GM12878 (cell line): ENCODE results near the gene ENDOV. TPM values are rescaled to one million over a fixed set of nuclear protein-coding genes. Genes with fewer than 3 reads are reported as not detected.

Source experiments
- ATAC-seq: fragments of 200-7000 bp; cut with Tn5 transposase; 3 replicates; pipeline ENCODE4 v1.9.1; 2020; ENCODE audit warnings: mild to moderate bottlenecking, moderate library complexity
- BruUV-seq: library from RNA; stranded (reverse); fragments of 400-500 nt; replicated peaks from 2 replicates; lab custom pipeline; 2021; lab: Mats Ljungman, UMichigan
- CTCF ChIA-PET: fragments of 300-600 bp; sonication (Branson Sonifier 250); formaldehyde crosslinking; extraction: SDS; loops from one replicate; lab custom pipeline; 2021; ENCODE audit warnings: inconsistent platforms; lab: Yijun Ruan, JAX
- POLR2A ChIA-PET: fragments of 350-600 bp; formaldehyde crosslinking; extraction: SDS; loops from one replicate; lab custom pipeline; 2021; ENCODE audit warnings: inconsistent platforms; lab: Charles Lee
- RAD21 ChIA-PET: fragments of 300-600 bp; sonication (Branson Sonifier 250); formaldehyde crosslinking; loops from one replicate; lab custom pipeline; 2023; ENCODE audit warnings: antibody characterized with exemption; ENCODE audit not compliant: unreplicated experiment; lab: Charles Lee
- SMC1A ChIA-PET: fragments of 300-600 bp; sonication (Branson Sonifier 250); formaldehyde crosslinking; loops from one replicate; lab custom pipeline; 2023; ENCODE audit not compliant: unreplicated experiment, uncharacterized antibody; lab: Charles Lee
- DNase-seq: peaks from one replicate; pipeline ENCODE4 v3.0.0-alpha.2; 2011; ENCODE audit warnings: low read depth, low spot score
- FAIRE-seq: peaks from 3 replicates; lab custom pipeline; 2011; peaks lifted over from hg19 to GRCh38; lab: Jason Lieb, UNC
- H2AFZ ChIP-seq: 2 replicates; pipeline ENCODE4 v1.6.0; 2011; ENCODE audit warnings: low read depth, low read length, control low read depth; ENCODE audit not compliant: control insufficient read depth
- H3K27ac ChIP-seq: 2 replicates; pipeline ENCODE4 v1.5.1; 2011; ENCODE audit warnings: control low read depth; ENCODE audit not compliant: control insufficient read depth, insufficient read depth
- H3K27me3 ChIP-seq, 2 experiments: replicated peaks in 1 of 2; 2 replicates each; pipeline versions ENCODE4 v1.6.0 to v1.6.1; 2011; ENCODE audit warnings: low read length in 1 of 2; ENCODE audit not compliant: control insufficient read depth in 2 of 2, insufficient read depth in 2 of 2
- H3K36me3 ChIP-seq, 2 experiments: 2 replicates each; pipeline ENCODE4 v1.5.1; 2011; ENCODE audit warnings: low read length in 1 of 2; ENCODE audit not compliant: control insufficient read depth in 2 of 2, insufficient read depth in 2 of 2
- H3K4me1 ChIP-seq: 2 replicates; pipeline ENCODE4 v1.6.1; 2011; ENCODE audit warnings: mild to moderate bottlenecking, low read length, moderate library complexity, mixed read lengths; ENCODE audit not compliant: control insufficient read depth, insufficient read depth
- H3K4me2 ChIP-seq: 2 replicates; pipeline ENCODE4 v1.6.0; 2011; ENCODE audit warnings: control low read depth; ENCODE audit not compliant: control insufficient read depth, insufficient read depth
- H3K4me3 ChIP-seq: fragments of 200-600 bp; sonication (generic); 2 replicates; pipeline ENCODE4 v1.5.1; 2016
- H3K79me2 ChIP-seq: 2 replicates; pipeline ENCODE4 v1.6.0; 2011; ENCODE audit warnings: low read length; ENCODE audit not compliant: control insufficient read depth, insufficient read depth
- H3K9ac ChIP-seq: 2 replicates; pipeline ENCODE4 v1.8.0; 2011; ENCODE audit warnings: low read length, control low read depth, mixed read lengths; ENCODE audit not compliant: control insufficient read depth, insufficient read depth
- H3K9me3 ChIP-seq: replicated peaks from 3 replicates; pipeline ENCODE4 v1.5.1; 2011; ENCODE audit warnings: mild to moderate bottlenecking, low read length; ENCODE audit not compliant: control insufficient read depth, insufficient read depth
- H4K20me1 ChIP-seq: 2 replicates; pipeline ENCODE4 v1.6.0; 2011; ENCODE audit not compliant: control insufficient read depth, insufficient read depth
- JUNB ChIP-seq: IDR thresholded peaks from 2 replicates; pipeline ENCODE4 v1.6.1; 2016; ENCODE audit warnings: antibody characterized with exemption, mild to moderate bottlenecking
- KDM1A ChIP-seq: fragments of 200-600 bp; sonication (generic); IDR thresholded peaks from 2 replicates; pipeline ENCODE4 v1.6.1; 2016; ENCODE audit warnings: borderline replicate concordance
- LARP7 ChIP-seq: fragments of 450-650 bp; IDR thresholded peaks from 2 replicates; pipeline ENCODE4 v1.6.1; 2017; ENCODE audit warnings: mild to moderate bottlenecking
- MTA2 ChIP-seq: fragments of 450-650 bp; IDR thresholded peaks from 2 replicates; pipeline ENCODE4 v1.6.1; 2016; ENCODE audit warnings: low read depth, mild to moderate bottlenecking, moderate library complexity
- POU2F2 ChIP-seq: IDR thresholded peaks from 3 replicates; pipeline ENCODE4 v1.6.1; 2011; ENCODE audit warnings: low read depth, mild to moderate bottlenecking, low read length, borderline replicate concordance
- RAD51 ChIP-seq: fragments of 450-650 bp; IDR thresholded peaks from 2 replicates; pipeline ENCODE4 v1.6.1; 2016; ENCODE audit warnings: moderate library complexity, mild to moderate bottlenecking, inconsistent platforms
- RELA ChIP-seq: fragments of 450-650 bp; IDR thresholded peaks from 2 replicates; pipeline ENCODE4 v1.8.0; 2014; ENCODE audit warnings: borderline replicate concordance; ENCODE audit not compliant: partially characterized antibody
- SUPT20H ChIP-seq: IDR thresholded peaks from 2 replicates; pipeline ENCODE4 v1.6.1; 2011; ENCODE audit warnings: low read depth, mild to moderate bottlenecking, low read length, moderate library complexity, borderline replicate concordance; ENCODE audit not compliant: control insufficient read depth
- ZNF24 ChIP-seq: fragments of 450-650 bp; IDR thresholded peaks from 2 replicates; pipeline ENCODE4 v1.6.1; 2017; ENCODE audit warnings: antibody characterized with exemption, mild to moderate bottlenecking
- ZSCAN29 ChIP-seq: fragments of 450-650 bp; IDR thresholded peaks from 2 replicates; pipeline ENCODE4 v1.6.1; 2017; ENCODE audit warnings: mild to moderate bottlenecking, moderate library complexity
- WGBS: methylation state at CpG from one replicate; pipeline ENCODE4 v1.1.6; 2016; ENCODE audit warnings: low lambda C conversion rate; ENCODE audit not compliant: insufficient replicate concordance, insufficient coverage; ENCODE audit errors: missing lambda C conversion rate; 5-methylcytosine and 5-hydroxymethylcytosine counted together
- in situ Hi-C: fragments of 300-500 bp; cut with MboI; formaldehyde crosslinking; loops from 9 replicates; pipeline ENCODE4 v1.14.3; 2018; ENCODE audit warnings: mixed read lengths
- intact Hi-C: fragments of 100-400 bp; cut with micrococcal nuclease; formaldehyde crosslinking; loops from one replicate; pipeline ENCODE4 v1.14.2; 2022; ENCODE audit not compliant: unreplicated experiment
- polyA plus RNA-seq, 11 experiments: library from polyadenylated mRNA; depleted of rRNA in 4 of 11; unstranded in 6 of 11; stranded (reverse) in 5 of 11; fragments of >200 nt; fragmentation: Nextera tagmentation in 4 of 11; fragmentation: Illumina TruSeq in 1 of 11; extraction: Ambion mirVana in 4 of 11; extraction: Trizol in 1 of 11; gene quantifications; 1 replicate in 1 of 11; 2 replicates in 10 of 11; pipeline versions ENCODE4 v1.2.1 to v1.2.3, GENCODE V29; 2011 to 2016; ENCODE audit warnings: inconsistent platforms in 2 of 11, missing spikeins in 2 of 11, low read depth in 1 of 11
- total RNA-seq, 4 experiments: library from RNA; depleted of rRNA in 3 of 4; stranded (reverse); fragments of >200 nt in 3 of 4; fragmentation: Illumina TruSeq in 1 of 4; extraction: Trizol in 1 of 4; gene quantifications; 2 replicates each; pipeline versions ENCODE4 v1.2.1 to v1.2.3, GENCODE V29; 2013 to 2021
- TF ChIP-seq, protein P1 (sequence below): fragments of 150-350 bp; IDR thresholded peaks from 2 replicates; pipeline ENCODE4 v1.6.1; 2016; ENCODE audit warnings: low read depth, low read length
- TF ChIP-seq, protein P2 (sequence below): fragments of 450-650 bp; IDR thresholded peaks from 2 replicates; pipeline ENCODE4 v1.6.1; 2016; ENCODE audit warnings: mild to moderate bottlenecking, moderate library complexity, borderline replicate concordance
- TF ChIP-seq, protein P3 (sequence below): fragments of 450-650 bp; formaldehyde crosslinking; IDR thresholded peaks from 2 replicates; pipeline ENCODE4 v1.4.0; 2022; ENCODE audit warnings: mild to moderate bottlenecking, moderate library complexity

Gene ENDOV
- total and polyA plus RNA-seq, 10 of the 15 experiments (the other 5 are each of a cell fraction or from before 2014, with no cell fraction given), result 0.63 to 11.9 (median 8.1) TPM

DNA sequence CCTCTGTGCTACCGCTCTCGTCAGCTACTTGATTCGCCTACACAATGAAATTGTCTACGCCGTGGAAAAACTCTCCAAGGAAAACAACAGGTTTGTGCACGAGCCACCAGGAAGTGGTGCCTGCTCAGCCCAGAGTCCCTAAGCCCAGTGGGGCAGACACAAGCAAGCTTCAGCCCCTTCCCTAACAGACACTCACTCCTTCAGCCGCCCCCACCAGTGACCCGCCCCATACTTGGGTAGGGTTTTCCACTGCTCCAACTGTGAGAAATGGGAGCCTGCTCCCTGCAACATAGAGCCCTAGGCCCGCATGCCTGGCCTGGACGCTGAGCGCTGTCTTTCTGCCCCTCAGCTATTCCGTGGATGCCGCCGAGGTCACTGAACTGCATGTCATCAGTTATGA is 28.6 kb upstream of the ENDOV start:
- Histone ChIP-seq H3K9me3 (no peaks in the 10 kb centered on the region), H3K36me3 (peaks cover 52 to 67% of the 10 kb centered on the region in 2 experiments), H3K4me2 (no peak overlapping the region), H3K27me3 (no peaks in the 10 kb centered on the region), H3K4me1 (no peaks in the 10 kb centered on the region), H2AFZ (no peak overlapping the region), H3K4me3 (no peak overlapping the region), H4K20me1 (no peaks in the 10 kb centered on the region), H3K27ac (no peak overlapping the region), H3K79me2 (no peaks in the 10 kb centered on the region), H3K9ac (no peak overlapping the region)
- intact Hi-C loops (no loop called here), in situ Hi-C loops (no loop called here)
- ChIA-PET CTCF (no interaction called here), RAD21 (no interaction called here), POLR2A (no interaction called here), SMC1A (no interaction called here)
- DNase-seq (no peak), ATAC-seq (no peak), FAIRE-seq (no peak)
- 93% methylated on average over 14 of the region's 14 CpGs for WGBS
- no TSS peak for BruUV-seq
- TF ChIP-seq MTA2 (no peak), SUPT20H (no peak), JUNB (no peak), RELA (no peak), LARP7 (no peak), POU2F2 (no peak), KDM1A (no peak), ZSCAN29 (no peak), RAD51 (no peak), ZNF24 (no peak)
- TF ChIP-seq, protein P1, sequence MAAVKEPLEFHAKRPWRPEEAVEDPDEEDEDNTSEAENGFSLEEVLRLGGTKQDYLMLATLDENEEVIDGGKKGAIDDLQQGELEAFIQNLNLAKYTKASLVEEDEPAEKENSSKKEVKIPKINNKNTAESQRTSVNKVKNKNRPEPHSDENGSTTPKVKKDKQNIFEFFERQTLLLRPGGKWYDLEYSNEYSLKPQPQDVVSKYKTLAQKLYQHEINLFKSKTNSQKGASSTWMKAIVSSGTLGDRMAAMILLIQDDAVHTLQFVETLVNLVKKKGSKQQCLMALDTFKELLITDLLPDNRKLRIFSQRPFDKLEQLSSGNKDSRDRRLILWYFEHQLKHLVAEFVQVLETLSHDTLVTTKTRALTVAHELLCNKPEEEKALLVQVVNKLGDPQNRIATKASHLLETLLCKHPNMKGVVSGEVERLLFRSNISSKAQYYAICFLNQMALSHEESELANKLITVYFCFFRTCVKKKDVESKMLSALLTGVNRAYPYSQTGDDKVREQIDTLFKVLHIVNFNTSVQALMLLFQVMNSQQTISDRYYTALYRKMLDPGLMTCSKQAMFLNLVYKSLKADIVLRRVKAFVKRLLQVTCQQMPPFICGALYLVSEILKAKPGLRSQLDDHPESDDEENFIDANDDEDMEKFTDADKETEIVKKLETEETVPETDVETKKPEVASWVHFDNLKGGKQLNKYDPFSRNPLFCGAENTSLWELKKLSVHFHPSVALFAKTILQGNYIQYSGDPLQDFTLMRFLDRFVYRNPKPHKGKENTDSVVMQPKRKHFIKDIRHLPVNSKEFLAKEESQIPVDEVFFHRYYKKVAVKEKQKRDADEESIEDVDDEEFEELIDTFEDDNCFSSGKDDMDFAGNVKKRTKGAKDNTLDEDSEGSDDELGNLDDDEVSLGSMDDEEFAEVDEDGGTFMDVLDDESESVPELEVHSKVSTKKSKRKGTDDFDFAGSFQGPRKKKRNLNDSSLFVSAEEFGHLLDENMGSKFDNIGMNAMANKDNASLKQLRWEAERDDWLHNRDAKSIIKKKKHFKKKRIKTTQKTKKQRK, result no peak
- TF ChIP-seq, protein P2, sequence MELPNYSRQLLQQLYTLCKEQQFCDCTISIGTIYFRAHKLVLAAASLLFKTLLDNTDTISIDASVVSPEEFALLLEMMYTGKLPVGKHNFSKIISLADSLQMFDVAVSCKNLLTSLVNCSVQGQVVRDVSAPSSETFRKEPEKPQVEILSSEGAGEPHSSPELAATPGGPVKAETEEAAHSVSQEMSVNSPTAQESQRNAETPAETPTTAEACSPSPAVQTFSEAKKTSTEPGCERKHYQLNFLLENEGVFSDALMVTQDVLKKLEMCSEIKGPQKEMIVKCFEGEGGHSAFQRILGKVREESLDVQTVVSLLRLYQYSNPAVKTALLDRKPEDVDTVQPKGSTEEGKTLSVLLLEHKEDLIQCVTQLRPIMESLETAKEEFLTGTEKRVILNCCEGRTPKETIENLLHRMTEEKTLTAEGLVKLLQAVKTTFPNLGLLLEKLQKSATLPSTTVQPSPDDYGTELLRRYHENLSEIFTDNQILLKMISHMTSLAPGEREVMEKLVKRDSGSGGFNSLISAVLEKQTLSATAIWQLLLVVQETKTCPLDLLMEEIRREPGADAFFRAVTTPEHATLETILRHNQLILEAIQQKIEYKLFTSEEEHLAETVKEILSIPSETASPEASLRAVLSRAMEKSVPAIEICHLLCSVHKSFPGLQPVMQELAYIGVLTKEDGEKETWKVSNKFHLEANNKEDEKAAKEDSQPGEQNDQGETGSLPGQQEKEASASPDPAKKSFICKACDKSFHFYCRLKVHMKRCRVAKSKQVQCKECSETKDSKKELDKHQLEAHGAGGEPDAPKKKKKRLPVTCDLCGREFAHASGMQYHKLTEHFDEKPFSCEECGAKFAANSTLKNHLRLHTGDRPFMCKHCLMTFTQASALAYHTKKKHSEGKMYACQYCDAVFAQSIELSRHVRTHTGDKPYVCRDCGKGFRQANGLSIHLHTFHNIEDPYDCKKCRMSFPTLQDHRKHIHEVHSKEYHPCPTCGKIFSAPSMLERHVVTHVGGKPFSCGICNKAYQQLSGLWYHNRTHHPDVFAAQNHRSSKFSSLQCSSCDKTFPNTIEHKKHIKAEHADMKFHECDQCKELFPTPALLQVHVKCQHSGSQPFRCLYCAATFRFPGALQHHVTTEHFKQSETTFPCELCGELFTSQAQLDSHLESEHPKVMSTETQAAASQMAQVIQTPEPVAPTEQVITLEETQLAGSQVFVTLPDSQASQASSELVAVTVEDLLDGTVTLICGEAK, result no peak
- TF ChIP-seq, protein P3, sequence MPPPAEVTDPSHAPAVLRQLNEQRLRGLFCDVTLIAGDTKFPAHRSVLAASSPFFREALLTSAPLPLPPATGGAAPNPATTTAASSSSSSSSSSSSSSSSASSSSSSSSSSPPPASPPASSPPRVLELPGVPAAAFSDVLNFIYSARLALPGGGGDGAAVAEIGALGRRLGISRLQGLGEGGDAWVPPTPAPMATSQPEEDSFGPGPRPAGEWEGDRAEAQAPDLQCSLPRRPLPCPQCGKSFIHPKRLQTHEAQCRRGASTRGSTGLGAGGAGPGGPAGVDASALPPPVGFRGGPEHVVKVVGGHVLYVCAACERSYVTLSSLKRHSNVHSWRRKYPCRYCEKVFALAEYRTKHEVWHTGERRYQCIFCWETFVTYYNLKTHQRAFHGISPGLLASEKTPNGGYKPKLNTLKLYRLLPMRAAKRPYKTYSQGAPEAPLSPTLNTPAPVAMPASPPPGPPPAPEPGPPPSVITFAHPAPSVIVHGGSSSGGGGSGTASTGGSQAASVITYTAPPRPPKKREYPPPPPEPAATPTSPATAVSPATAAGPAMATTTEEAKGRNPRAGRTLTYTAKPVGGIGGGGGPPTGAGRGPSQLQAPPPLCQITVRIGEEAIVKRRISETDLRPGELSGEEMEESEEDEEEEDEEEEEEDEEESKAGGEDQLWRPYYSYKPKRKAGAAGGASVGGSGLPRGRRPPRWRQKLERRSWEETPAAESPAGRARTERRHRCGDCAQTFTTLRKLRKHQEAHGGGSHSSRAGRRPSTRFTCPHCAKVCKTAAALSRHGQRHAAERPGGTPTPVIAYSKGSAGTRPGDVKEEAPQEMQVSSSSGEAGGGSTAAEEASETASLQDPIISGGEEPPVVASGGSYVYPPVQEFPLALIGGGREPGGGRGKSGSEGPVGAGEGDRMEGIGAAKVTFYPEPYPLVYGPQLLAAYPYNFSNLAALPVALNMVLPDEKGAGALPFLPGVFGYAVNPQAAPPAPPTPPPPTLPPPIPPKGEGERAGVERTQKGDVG (CRISPR knock-in tag), result no peak
